ENCODE results near the gene FAM184A.
"Not testable (repeated sequence)": the region's sequence is repeated elsewhere in the genome, so short reads cannot be mapped to it uniquely, and the experiment has no call there.

Gene FAM184A

GRCh38 chr6:119022796-119023195, 55.7 kb downstream of the FAM184A start:
- no peak for DNase-seq (ENCODE audit: extremely low read depth in 1 of 2, low read depth in 1 of 2)

- no peak for DNase-seq (ENCODE audit: extremely low read depth in 1 of 2, low read depth in 1 of 2)
Measured at GRCh38 chr6:119020597-119021561, 57.6 kb downstream of the FAM184A start.

DNA sequence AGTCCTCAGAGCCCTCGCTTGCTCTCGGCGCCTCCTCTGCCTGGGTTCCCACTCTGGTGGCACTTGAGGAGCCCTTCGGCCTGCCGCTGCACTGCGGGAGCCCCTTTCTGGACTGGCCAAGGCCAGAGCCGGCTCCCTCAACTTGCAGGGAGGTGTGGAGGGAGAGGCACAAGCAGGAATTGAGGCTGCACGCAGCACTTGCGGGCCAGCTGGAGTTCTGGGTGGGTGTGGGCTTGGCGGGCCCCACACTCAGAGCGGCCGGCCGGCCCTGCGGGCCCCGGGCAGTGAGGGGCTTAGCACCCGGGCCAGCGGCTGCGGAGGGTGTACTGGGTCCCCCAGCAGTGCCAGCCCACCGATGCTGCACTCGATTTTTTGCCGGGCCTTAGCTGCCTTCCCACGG, 63.3 kb downstream of the FAM184A start:
- DNase-seq (ENCODE audit: extremely low read depth in 1 of 2, low read depth in 1 of 2) = not testable (repeated sequence)

DNA sequence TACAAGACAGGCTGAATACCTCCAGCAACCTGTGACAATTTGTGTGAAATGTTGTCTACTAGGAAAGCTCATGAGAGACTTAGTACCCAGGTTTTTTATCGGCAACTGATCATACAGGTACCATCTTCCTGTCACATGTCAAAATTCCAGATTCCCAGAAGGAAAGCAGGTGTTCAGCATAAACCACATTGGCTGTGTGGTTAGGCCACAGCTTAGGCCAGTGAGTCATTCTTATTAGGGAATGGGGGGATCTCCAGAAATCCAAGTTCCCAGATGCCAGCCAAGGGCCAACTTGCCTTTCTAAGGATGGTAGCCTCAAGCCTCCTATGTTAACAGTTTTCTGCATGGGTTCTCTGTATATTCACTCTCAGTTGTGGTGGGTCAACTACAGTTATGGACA, 65.9 kb downstream of the FAM184A start:
- DNase-seq (ENCODE audit: extremely low read depth in 1 of 2, low read depth in 1 of 2) = no peak

DNA sequence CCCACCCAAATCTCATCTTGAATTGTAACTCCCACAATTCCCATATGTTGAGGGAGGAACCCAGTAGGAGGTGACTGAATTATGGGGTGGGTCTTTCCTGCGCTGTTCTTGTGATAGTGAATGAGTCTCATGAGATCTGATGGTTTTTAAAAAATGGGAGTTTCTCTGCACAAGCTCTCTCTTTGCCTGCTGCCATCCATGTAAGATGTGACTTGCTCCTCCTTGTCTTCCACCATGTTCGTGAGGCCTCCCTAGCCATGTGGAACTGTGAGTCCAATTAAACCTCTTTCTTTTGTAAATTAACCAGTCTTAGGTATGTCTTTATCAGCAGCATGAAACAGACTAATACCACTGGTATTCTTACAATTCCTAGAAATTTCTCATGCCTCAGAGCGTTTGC, 69.2 kb downstream of the FAM184A start:
- not testable (repeated sequence) for DNase-seq (ENCODE audit: extremely low read depth in 1 of 2, low read depth in 1 of 2)

GRCh38 chr6:119006974-119007373, 71.5 kb downstream of the FAM184A start:
- no peak for DNase-seq (ENCODE audit: extremely low read depth in 1 of 2, low read depth in 1 of 2)

GRCh38 chr6:119002069-119002468, 76.4 kb downstream of the FAM184A start:
- no peak for DNase-seq (ENCODE audit: extremely low read depth in 1 of 2, low read depth in 1 of 2)

- no peak for DNase-seq (ENCODE audit: extremely low read depth in 1 of 2, low read depth in 1 of 2)
Measured at GRCh38 chr6:118999494-119000040, 78.9 kb downstream of the FAM184A start.

GRCh38 chr6:118997426-118997825, 81.0 kb downstream of the FAM184A start:
- DNase-seq (ENCODE audit: extremely low read depth in 1 of 2, low read depth in 1 of 2) = not testable (repeated sequence)

DNA sequence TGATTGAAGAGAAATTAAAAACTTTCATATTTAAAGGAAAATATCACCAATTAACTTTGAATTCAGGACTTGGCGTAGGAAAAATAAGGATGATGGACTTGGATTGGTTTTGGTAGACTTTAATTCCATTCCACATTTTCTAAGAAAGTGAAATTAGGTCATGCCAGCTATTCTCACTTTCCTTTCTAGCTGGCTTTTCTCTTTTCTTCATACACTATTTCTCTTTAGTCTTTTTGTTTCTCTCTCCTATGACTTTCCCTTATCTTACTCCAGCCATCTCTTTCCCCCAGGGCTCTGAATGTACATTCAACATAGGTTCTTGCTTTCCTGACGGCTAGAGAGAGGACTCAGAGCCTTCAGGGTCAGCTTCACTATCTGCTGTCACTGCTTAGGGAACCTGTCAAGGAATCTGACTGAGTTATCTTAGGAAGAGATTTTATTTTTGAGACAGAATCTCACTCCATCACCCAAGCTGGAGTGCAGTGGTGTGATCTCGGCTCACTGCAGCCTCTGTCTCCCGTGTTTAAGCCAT, 82.1 kb downstream of the FAM184A start:
- no peak for DNase-seq (ENCODE audit: extremely low read depth in 1 of 2, low read depth in 1 of 2)

DNA sequence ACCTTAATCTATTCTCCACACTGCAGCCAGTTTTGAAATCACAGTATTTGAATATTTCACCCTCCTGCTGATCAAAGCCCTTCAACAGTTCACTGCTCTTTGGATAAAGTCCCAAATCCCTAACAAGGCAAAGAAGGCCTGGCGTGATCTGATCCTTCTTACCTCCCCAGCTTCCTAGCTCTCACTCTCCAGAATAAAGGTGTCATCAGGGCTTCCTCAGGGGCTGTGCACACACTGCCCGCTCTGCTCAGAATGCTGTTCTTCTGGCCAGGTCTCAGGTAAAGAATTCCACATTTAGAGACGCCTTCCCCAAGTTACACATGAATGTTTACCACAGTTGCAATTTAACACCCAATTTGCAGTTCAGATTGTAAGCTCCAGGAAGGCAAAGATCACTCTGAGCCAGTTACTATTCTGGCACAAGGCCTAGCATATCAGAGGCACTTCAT, 84.6 kb downstream of the FAM184A start:
- no peak for DNase-seq (ENCODE audit: extremely low read depth in 1 of 2, low read depth in 1 of 2)

- no peak for DNase-seq (ENCODE audit: extremely low read depth in 1 of 2, low read depth in 1 of 2)
Measured at GRCh38 chr6:118993358-118993757, 85.1 kb downstream of the FAM184A start.

GRCh38 chr6:118992186-118992795, 86.2 kb downstream of the FAM184A start:
- no peak for DNase-seq (ENCODE audit: extremely low read depth in 1 of 2, low read depth in 1 of 2)

DNA sequence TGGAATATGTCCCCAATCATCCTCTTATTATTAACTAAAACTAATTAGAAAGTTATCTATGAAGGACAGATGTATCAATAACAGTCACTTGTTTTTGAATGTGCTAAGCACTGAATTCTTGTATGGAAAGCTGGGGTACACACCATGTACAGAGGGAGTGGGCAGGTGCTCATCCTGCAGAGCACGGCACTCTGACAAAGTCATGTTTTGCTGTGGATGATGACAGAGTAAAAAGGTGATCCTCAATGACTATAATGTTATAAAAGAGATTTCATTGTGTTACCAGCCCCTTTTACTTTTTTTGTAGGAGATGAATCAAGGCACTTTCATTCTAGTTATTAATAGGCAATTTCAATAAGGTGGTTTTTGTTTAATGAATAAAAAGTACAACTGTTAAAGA, 92.2 kb downstream of the FAM184A start:
- DNase-seq (ENCODE audit: extremely low read depth in 1 of 2, low read depth in 1 of 2) = no peak

DNA sequence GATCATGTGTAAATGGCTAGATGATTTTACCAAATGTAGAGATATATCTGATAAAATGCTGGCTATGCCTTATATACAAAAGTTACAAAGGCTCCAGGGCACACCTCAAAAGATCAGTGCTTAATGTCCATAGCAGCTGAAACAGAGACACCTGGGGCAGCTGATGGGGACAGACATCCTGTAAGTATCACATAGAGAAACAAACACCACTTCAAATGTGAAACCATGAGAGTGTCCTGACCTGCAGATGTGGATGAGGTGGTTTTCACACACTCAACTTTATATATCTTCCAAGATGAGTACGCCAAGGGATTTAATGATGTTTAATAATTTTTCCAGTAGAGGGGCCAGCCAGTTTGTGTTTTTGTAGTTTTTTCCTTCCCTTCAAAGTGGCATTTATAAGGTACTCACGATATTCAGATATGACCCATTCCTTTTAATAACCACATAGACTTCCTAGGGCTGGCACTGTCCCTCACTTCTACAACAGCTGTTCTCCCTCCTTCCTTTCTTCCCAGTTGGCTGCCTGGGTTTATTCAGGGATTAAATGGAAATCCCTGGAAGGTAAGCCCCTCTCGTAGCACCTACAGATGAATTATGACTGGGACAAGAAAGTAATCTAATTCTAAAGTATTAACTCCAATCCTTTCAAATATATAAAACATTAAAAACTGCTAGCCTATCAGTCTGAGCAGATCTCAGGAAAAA, 93.2 kb downstream of the FAM184A start:
- DNase-seq (ENCODE audit: extremely low read depth in 1 of 2, low read depth in 1 of 2) = no peak

- DNase-seq (ENCODE audit: extremely low read depth in 1 of 2, low read depth in 1 of 2) = no peak
Measured at GRCh38 chr6:118984342-118984741, 94.1 kb downstream of the FAM184A start.

DNA sequence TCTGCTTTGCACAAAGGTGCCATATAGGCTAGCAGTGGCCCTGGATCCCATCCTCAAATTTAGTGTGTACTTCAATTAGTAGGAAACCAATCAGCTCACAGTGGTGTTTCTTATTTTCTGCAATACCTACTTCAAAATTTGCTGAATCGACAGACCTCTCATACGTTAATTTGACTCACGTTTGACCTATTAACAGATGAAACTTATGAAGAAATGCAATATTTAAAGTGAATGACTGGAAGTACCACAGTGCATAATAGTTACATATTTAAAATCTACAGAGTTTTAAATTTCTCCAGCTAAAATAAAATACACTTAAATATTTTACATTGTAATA, 95.9 kb downstream of the FAM184A start:
- DNase-seq (ENCODE audit: extremely low read depth in 1 of 2, low read depth in 1 of 2) = no peak

- no peak for DNase-seq (ENCODE audit: extremely low read depth in 1 of 2, low read depth in 1 of 2)
Measured at GRCh38 chr6:118981884-118982574, 96.4 kb downstream of the FAM184A start.

DNA sequence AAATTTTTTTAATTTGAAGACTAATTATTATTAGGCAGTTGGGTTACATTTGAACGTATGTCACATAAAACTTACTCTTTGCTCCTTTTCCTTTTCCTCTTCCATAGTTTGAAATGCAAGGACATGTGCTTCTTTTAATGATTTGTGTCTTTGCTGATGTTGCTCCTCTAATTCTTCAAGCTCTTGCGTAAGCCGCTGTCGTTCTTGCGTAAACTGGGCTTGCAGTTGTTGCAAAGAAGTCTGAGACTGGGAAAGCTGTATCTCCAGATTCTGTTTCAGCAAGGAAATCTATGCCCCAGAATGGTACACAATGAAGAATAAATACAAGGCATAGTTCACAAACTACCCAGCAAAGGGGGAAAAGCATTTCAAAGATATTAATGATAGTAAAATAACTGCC, 98.4 kb downstream of the FAM184A start:
- no peak for DNase-seq (ENCODE audit: extremely low read depth in 1 of 2, low read depth in 1 of 2)

DNA sequence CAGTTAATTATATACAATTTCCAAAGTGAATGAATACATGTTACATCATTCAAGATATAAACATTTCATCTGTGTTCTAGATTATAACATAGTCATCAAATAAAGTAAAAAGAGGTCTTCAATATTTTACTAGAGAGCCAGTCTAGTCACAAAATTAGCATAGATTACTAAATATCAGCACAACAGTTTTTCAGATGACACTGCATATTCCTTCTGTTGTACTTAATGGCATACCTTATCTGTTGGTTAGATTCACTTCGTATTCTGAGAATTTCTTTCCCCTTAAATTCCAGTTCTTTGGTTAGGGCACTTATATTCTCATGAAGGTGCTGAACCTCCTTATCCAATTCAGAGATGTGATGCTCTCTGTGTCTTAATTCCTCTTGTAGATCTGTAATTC, 103.7 kb downstream of the FAM184A start:
- no peak for DNase-seq (ENCODE audit: extremely low read depth in 1 of 2, low read depth in 1 of 2)
